ENCODE measurements around the gene KLF7. TPM values are rescaled to one million over a fixed set of nuclear protein-coding genes. Genes with fewer than 3 reads are reported as not detected.
A peak's percentile ranks its signal among the peaks of the same experiment; 100 is the strongest.

Gene KLF7
- total RNA-seq, 1 donor from 2014 or later, result 18.1 TPM

DNA sequence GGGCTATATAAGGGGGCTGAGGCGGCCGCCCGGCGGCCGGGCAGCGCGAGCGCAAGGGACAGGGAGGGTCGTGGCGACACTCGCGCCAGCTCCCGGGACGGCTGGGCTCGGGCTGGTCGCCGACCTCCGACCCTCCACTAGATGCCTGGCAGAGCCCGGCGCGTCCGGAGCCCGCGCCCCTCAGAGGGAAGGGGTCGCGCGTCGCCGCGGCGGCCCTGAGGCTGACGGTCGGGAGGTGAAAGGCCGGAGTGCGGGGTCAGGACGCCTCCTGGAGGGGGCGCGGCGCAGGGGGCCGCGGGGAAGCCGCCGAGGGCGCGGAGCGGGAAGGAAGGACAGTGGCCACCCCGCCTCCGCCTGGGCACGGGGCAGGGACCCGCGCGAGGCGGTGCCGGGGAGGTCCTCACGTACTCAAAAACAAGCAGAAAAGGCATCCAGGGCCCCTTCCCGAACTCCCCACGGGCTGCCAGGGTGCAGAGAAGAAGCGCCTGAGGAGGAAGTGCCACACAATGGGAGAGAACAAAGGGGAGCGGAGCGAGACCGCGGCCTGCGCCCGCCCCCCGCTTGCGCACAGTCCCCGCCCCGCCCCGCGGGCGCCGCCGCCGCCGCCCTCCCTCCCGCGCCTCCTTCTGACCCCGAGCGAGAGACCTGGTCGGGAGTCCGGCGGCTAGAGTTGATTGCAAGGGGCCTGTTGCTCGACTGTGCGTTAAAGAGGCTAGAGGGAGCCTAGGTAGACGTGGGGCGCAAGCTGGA lies 776 bp upstream of the KLF7 start:
- DNase-seq, result peak; percentile 86

- peak; percentile 99 for DNase-seq
Measured at GRCh38 chr2:207166039-207166348, 246 bp upstream of the KLF7 start.

- DNase-seq, result peak; percentile 70
Measured at GRCh38 chr2:207164006-207164831, 1.5 kb downstream of the KLF7 start.

DNA sequence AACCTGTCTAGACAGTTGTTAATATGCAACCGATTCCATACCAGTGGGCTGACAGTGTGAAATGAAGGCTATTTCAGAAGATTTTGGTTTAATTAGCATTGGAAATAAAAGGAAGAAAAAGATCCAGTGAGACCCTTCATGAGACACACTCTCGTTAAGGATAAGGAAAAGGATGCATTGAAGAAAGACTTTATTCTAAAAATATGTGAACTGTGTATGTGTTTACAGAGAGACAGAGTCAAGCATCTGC lies 2.1 kb downstream of the KLF7 start:
- DNase-seq, result no peak

- peak; percentile 77 for DNase-seq
Measured at GRCh38 chr2:207163053-207163755, 2.5 kb downstream of the KLF7 start.

DNA sequence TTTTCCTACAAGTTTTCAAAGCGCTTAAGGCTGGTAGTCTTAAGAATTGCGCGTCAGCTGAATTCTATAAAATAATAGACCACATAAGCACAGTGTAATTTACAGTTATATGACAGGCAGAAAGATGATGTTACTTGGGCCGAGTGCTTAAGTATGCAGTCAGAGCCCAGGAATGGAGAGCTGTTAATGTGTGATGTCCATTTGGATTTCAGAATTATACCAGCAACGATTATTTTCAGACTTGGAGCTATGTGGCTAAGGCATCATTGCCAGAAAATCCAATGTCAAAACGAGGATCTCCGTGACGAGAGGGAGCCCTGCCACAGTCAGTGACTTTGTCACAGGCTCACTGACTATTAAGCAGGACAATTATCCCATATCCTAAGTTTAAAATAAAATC lies 3.4 kb downstream of the KLF7 start:
- DNase-seq, result no peak

DNA sequence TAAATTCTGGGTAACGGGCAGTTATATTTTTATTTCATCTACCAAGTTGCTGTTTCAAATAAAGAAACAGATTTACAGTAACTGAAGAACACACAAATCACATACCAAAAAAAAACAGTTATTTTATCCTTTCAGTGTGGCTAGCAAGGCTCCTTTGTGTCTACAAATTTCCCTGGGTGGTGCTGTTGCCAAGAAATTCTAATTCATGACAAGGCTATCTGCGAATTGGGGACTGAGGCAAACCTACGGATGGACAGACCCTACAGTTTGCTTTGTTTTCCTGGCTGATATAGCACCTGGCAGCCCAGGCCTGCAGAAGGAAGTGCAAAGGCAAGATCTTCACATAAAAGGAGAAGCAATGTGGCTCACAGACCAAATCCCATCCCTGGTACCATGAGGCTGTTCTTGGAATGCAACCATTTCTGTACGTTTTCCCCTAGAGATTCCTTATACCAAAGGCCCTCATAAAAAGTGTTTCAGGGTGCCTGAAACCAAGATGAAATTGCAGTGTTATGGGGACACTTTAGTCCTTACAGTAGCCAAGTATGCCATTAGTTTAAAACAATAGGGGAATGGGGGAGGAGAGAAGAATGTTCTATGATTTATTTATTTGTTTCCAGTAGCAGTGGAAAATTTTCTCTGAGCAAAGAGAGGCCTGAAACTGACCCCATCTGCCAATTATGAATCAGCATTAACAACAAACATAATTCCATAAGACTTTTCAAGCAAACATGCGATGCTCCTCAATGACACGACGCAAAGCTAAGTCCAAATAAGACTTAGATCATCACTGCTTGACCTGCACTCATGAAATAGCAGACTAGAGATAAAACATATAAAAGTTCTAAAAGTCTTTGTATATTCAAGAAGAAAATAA lies 4.3 kb downstream of the KLF7 start:
- no peak for DNase-seq

DNA sequence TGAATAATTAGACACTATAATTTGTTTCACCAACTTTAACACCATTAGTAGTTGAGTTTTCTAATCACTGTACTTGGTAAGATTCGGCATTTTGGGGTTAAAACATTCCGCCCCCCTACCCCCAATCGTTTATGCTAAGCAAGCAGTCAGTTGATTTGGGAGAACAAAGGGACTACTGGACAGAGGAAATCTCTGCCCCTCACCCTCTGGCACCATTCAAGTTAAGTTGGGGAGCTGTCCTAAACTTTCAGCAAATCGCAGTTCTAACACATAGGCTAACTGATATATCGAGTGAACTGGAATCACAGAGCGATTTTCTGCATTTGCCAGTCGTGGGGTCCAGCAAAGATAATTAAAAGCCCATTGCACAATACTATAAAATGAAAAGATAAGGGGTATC lies 5.6 kb downstream of the KLF7 start:
- no peak for DNase-seq

GRCh38 chr2:207159002-207159401 lies 6.7 kb downstream of the KLF7 start:
- DNase-seq, result no peak

GRCh38 chr2:207157731-207158130 lies 8.0 kb downstream of the KLF7 start:
- DNase-seq, result no peak

DNA sequence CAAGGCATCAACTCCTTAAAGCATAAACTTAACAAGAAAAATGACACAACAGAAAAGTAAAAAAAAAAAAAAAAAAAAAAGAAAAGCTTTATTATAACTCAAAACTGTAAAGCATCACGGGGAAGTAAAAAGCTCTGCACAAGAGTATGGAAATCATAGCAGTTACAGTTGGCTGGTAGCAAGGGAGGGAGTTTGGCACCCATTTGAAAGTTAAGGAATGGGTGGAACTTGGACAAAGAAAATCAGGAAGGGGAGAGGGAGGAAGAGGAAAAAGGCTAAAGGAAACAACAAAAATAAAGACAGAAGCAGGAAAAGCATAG lies 8.6 kb downstream of the KLF7 start:
- DNase-seq, result no peak

DNA sequence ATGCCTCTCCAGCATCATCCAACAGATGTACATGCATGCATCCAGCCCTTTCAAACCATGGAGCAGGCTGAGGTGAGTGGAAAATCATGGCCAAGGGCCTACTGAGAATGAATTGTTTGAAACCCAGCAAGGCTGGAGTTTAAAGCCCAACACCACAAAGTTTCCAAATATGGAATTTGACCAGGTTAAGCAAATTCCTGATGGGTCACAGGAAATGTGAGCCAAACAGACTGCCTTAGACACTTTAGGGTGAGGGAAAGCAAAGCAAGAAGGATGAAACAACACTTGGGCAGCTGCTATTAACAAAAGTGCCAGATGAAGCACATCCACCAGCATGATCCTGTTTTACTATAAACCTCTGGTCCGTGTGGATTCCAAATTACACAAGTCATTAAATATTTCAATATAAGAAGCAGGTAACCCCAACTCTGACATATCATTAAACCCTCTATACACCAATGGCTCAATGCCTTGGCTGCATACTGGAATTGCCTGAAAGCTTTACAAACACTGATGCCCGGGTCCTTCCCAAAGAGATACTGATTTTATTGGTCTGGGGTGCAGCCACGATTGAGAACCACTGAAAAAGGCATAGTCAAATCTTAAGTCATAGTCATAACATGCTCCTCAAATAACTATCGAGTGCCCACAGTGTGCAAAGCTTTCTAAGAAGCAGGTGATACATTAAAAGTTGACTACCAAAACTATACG lies 9.1 kb downstream of the KLF7 start:
- no peak for DNase-seq

DNA sequence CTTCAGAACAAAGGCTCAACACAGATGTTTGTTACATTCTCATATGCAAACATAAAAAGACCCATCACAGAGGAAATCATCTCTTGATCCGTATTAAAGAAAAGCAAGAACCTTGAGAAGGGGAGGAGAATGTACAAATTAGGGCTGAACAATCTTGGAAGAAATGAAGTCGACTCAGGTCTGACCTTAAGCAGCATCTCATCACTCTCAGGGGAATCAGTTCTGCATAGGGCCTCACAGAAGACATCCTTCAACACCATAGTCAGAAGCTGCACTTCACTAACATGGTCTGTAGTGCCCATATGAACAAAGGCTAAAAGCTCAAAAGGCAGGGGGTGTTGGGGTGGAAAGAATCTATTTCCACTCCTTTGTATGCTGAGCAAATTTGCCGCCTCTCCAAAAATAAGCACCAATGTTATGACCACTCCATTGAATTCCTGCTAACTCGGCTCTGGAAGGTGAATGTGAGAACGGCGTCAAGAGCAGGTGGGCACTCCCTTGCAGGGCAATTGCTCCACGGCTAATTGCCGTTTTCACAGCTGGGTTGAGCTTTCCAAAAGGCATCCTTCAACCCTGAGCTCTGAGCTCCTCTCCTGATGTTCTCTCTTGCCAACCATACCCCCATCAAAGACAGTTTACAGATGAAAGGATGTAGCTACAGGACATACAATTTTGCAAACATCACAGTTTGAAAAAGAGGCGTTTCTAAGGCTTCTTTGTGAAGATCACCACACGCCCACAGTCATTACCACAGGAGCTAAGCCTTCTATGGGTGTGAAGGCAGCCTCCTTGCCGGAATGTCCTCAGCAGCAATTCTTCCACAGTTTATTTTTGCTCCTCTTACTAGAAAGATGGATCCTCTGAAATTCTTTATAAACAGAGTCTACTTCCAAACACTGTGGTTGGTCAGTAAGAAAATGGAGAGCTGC lies 10.0 kb downstream of the KLF7 start:
- no peak for DNase-seq

- no peak for DNase-seq
Measured at GRCh38 chr2:207154556-207155510, 10.9 kb downstream of the KLF7 start.

GRCh38 chr2:207153266-207153975 lies 12.3 kb downstream of the KLF7 start:
- DNase-seq, result no peak

DNA sequence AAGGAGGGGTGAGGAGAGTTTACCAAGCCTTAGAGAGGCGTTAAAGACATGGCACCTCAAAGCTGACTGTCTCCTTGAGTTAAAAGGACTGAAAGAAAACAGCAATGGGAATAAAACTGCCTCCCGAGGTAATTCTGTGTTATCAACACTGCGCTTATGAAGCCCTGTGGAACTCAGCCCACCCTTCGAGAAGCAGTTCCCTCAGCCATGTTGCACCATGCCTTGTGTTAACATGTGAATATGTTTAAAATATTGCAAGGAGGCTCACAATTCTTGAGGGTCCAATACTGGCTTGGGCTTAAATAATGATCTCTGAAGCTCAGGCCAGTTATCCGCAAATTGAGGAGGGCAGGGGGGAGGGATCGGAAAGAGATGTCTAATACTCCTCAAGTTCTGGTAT lies 14.7 kb downstream of the KLF7 start:
- no peak for DNase-seq

- no peak for DNase-seq
Measured at GRCh38 chr2:207150284-207150683, 15.5 kb downstream of the KLF7 start.

- no peak for DNase-seq
Measured at GRCh38 chr2:207149249-207150213, 16.2 kb downstream of the KLF7 start.
